Kidney (tissue), 14 donors: ENCODE data around the gene HECW1. TPM values are rescaled to one million over a fixed set of nuclear protein-coding genes. Genes with fewer than 3 reads are reported as not detected.
"Not testable (repeated sequence)": the region's sequence is repeated elsewhere in the genome, so short reads cannot be mapped to it uniquely, and the experiment has no call there.

Experiments
- DNase-seq, 5 donors: peaks; one replicate each; pipeline ENCODE4 v3.0.0-alpha.2; 2013 to 2020
- FAIRE-seq: peaks from 2 replicates; lab custom pipeline; 2012; peaks lifted over from hg19 to GRCh38; lab: Jason Lieb, UNC
- H3K27ac ChIP-seq, 2 donors: one replicate each; pipeline ENCODE4 v1.7.0; 2013; ENCODE audit warnings: low read depth in 2 of 2, low read length in 2 of 2, inconsistent platforms in 1 of 2
- H3K27me3 ChIP-seq: one replicate; pipeline ENCODE4 v1.7.1; 2013; ENCODE audit warnings: low read length, inconsistent platforms; ENCODE audit not compliant: control insufficient read depth, insufficient read depth
- H3K36me3 ChIP-seq, 3 donors: one replicate each; pipeline versions ENCODE4 v1.7.0 to v1.7.1; 2013; ENCODE audit warnings: low read length in 3 of 3, control low read depth in 1 of 3, inconsistent platforms in 1 of 3; ENCODE audit not compliant: insufficient read depth in 3 of 3, control insufficient read depth in 2 of 3
- H3K4me1 ChIP-seq, 3 donors: one replicate each; pipeline versions ENCODE4 v1.7.0 to v1.7.1; 2013; ENCODE audit warnings: low read length in 3 of 3, inconsistent platforms in 1 of 3, low read depth in 1 of 3; ENCODE audit not compliant: control insufficient read depth in 2 of 3, insufficient read depth in 2 of 3
- H3K4me3 ChIP-seq, 3 donors: one replicate each; pipeline versions ENCODE4 v1.7.0 to v1.8.1; 2013; ENCODE audit warnings: low read length in 3 of 3, control low read depth in 1 of 3, inconsistent platforms in 1 of 3
- H3K9ac ChIP-seq, 3 donors: one replicate each; pipeline versions ENCODE4 v1.7.0 to v1.7.1; 2013; ENCODE audit warnings: low read length in 3 of 3, control low read depth in 1 of 3, inconsistent platforms in 1 of 3
- H3K9me3 ChIP-seq, 3 donors: one replicate each; pipeline versions ENCODE4 v1.7.0 to v1.7.1; 2013; ENCODE audit warnings: low read length in 3 of 3, control low read depth in 1 of 3, inconsistent platforms in 1 of 3; ENCODE audit not compliant: control insufficient read depth in 2 of 3, insufficient read depth in 1 of 3
- CTCF ChIP-seq: IDR thresholded peaks from 3 replicates; pipeline ENCODE4 v1.5.1; 2012; ENCODE audit warnings: mild to moderate bottlenecking, moderate library complexity, borderline replicate concordance; ENCODE audit not compliant: insufficient read depth; ENCODE audit errors: extremely low read depth
- intact Hi-C: fragments of 100-400 bp; cut with DNase I; formaldehyde crosslinking; loops from one replicate; pipeline ENCODE4 v1.11.1; 2022
- polyA plus RNA-seq: library from polyadenylated mRNA; stranded (reverse); fragments of 350-450 nt; fragmentation: Illumina TruSeq; extraction: RNeasy Lipid Tissue Mini Kit (QIAGEN cat#74804); gene quantifications from one replicate; pipeline ENCODE4 v1.2.3, GENCODE V29; 2014; ENCODE audit warnings: low read depth, low replicate concordance; ENCODE audit not compliant: insufficient read depth
- total RNA-seq: library from RNA; stranded (reverse); fragmentation: NEBNext Ultra II Directional; extraction: Animal tissue kit (Norgen Biotek cat#: 25700); gene quantifications from one replicate; pipeline ENCODE4 v1.2.1, GENCODE V29; 2021
- donor health status: control.
- donor health status: control.
- donor health status: control.
- donor health status: control.
- donor health status: control.
- donor health status: DM: yes; HTN: yes; CAD: no.
- donor health status: Normal renal cell carcinoma (clear cell type).

The HECW1 gene
- total and polyA plus RNA-seq, 2 donors from 2014 or later: 0.50 to 7.5 TPM

DNA sequence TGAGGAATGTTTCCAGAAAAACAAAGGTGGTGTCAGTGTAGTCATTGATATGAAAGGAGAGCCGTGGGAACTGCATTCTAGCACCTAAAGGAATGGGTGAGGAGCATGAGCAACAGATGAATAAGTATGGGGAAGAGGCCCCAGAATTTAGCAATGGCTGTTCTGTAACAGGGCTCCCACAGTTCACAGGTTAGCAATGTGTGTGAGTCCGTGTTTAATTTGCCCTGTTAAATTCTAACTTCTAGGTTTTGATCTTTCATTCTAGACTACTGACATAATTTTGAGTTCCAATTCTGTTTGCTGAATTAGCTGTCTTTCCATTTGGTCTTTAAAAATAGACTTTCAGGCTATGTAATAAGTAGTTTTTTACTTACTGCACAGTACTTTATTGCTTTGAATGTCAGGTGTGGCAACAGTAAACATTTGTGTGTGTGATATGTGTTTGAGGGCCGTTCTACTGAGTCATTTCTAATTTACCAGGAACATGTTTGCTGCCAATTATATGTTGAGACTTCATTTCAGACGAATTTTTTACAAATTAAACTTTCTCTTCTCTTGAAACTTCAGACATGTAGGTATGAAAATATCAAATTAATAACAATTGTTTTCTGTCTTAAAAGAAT, 479.2 kb downstream of the HECW1 start:
- Histone ChIP-seq H3K9ac (no peak overlapping the region), H3K36me3 (no peaks in the 10 kb centered on the region), H3K27ac (no peak overlapping the region), H3K9me3 (no peaks in the 10 kb centered on the region), H3K4me1 (peaks cover 0 to 2% (median 0%) of the 10 kb centered on the region in 3 donors), H3K27me3 (no peaks in the 10 kb centered on the region), H3K4me3 (no peak overlapping the region)
- TF ChIP-seq CTCF: no peak
- no peak for DNase-seq
- no peak for FAIRE-seq
- intact Hi-C loops: no loop called here

GRCh38 chr7:43592326-43592725, 479.9 kb downstream of the HECW1 start:
- Histone ChIP-seq H3K9me3 (no peaks in the 10 kb centered on the region), H3K36me3 (no peaks in the 10 kb centered on the region), H3K27ac (no peak overlapping the region), H3K4me3 (no peak overlapping the region), H3K9ac (no peak overlapping the region), H3K27me3 (no peaks in the 10 kb centered on the region), H3K4me1 (peaks cover 0 to 2% (median 0%) of the 10 kb centered on the region in 3 donors)
- DNase-seq (no peak), FAIRE-seq (no peak)
- TF ChIP-seq CTCF: no peak
- intact Hi-C loops: no loop called here

- intact Hi-C loops: no loop called here
- Histone ChIP-seq H3K27me3 (no peaks in the 10 kb centered on the region), H3K9ac (no peak overlapping the region), H3K27ac (no peak overlapping the region), H3K9me3 (no peaks in the 10 kb centered on the region), H3K4me3 (no peak overlapping the region), H3K4me1 (peaks cover 0 to 2% (median 0%) of the 10 kb centered on the region in 3 donors), H3K36me3 (no peaks in the 10 kb centered on the region)
- FAIRE-seq (no peak), DNase-seq (no peak)
- TF ChIP-seq CTCF: no peak
Observed at GRCh38 chr7:43593010-43593409, 480.6 kb downstream of the HECW1 start.

- no peak for FAIRE-seq
- Histone ChIP-seq H3K36me3 (no peaks in the 10 kb centered on the region), H3K9ac (no peak overlapping the region), H3K27ac (no peak overlapping the region), H3K4me3 (no peak overlapping the region), H3K27me3 (no peaks in the 10 kb centered on the region), H3K4me1 (peaks cover 0 to 2% (median 0%) of the 10 kb centered on the region in 3 donors), H3K9me3 (no peaks in the 10 kb centered on the region)
- intact Hi-C loops: no loop called here
- no peak for TF ChIP-seq CTCF
- DNase-seq: no peak
Observed at GRCh38 chr7:43594020-43594419, 481.6 kb downstream of the HECW1 start.

- DNase-seq, H3K4me1 ChIP-seq, H3K27me3 ChIP-seq, H3K9ac ChIP-seq, H3K36me3 ChIP-seq, FAIRE-seq, H3K27ac ChIP-seq, H3K4me3 ChIP-seq, intact Hi-C loops, H3K9me3 ChIP-seq: not testable (repeated sequence)
Observed at GRCh38 chr7:43596426-43596825, 484.0 kb downstream of the HECW1 start.
